Liver (tissue), 9 donors: ENCODE results near the gene GCLM. TPM values are rescaled to one million over a fixed set of nuclear protein-coding genes. Genes with fewer than 3 reads are reported as not detected.

Experiments
- DNase-seq: peaks from one replicate; pipeline ENCODE4 v3.0.0-alpha.2; 2017; ENCODE audit warnings: low spot score
- H3K27ac ChIP-seq, 2 donors: one replicate each; pipeline ENCODE4 v1.7.0; 2013; ENCODE audit warnings: inconsistent platforms in 2 of 2, low read length in 2 of 2, control low read depth in 1 of 2, low read depth in 1 of 2, mild to moderate bottlenecking in 1 of 2
- H3K27me3 ChIP-seq, 4 donors: one replicate each; pipeline versions ENCODE4 v1.6.1 to v1.7.0; 2013; ENCODE audit warnings: low read length in 3 of 4, inconsistent platforms in 1 of 4, mild to moderate bottlenecking in 1 of 4, moderate library complexity in 1 of 4; ENCODE audit not compliant: control insufficient read depth in 4 of 4, insufficient read depth in 4 of 4
- H3K36me3 ChIP-seq, 4 donors: one replicate each; pipeline versions ENCODE4 v1.6.1 to v1.7.0; 2013; ENCODE audit warnings: low read length in 3 of 4, mild to moderate bottlenecking in 3 of 4, low read depth in 1 of 4, moderate library complexity in 1 of 4; ENCODE audit not compliant: control insufficient read depth in 4 of 4, insufficient read depth in 3 of 4
- H3K4me1 ChIP-seq, 4 donors: one replicate each; pipeline versions ENCODE4 v1.6.1 to v1.7.0; 2013; ENCODE audit warnings: low read length in 3 of 4, mild to moderate bottlenecking in 3 of 4, moderate library complexity in 1 of 4; ENCODE audit not compliant: control insufficient read depth in 4 of 4, insufficient read depth in 4 of 4
- H3K4me3 ChIP-seq, 3 donors: one replicate each; pipeline versions ENCODE4 v1.6.1 to v1.7.0; 2013; ENCODE audit warnings: low read length in 3 of 3, control low read depth in 1 of 3, low read depth in 1 of 3, mild to moderate bottlenecking in 1 of 3
- H3K9ac ChIP-seq, 2 donors: one replicate each; pipeline ENCODE4 v1.7.0; 2013; ENCODE audit warnings: low read length in 2 of 2, mild to moderate bottlenecking in 2 of 2, moderate library complexity in 2 of 2, control low read depth in 1 of 2, low read depth in 1 of 2
- H3K9me3 ChIP-seq, 4 donors: one replicate each; pipeline versions ENCODE4 v1.6.1 to v1.7.0; 2013; ENCODE audit warnings: low read length in 3 of 4; ENCODE audit not compliant: control insufficient read depth in 4 of 4
- ATF3 ChIP-seq: IDR thresholded peaks from 2 replicates; pipeline ENCODE4 v1.6.1; 2016; ENCODE audit warnings: antibody characterized with exemption
- CTCF ChIP-seq: fragments of 150-350 bp; IDR thresholded peaks from 2 replicates; pipeline ENCODE4 v1.5.1; 2017; ENCODE audit warnings: improper control_type of control experiment, low read depth, low read length; ENCODE audit not compliant: missing input control
- EGR1 ChIP-seq, 2 donors: IDR thresholded peaks; 2 replicates each; pipeline ENCODE4 v1.6.1; 2016 to 2018; ENCODE audit warnings: antibody characterized with exemption in 2 of 2, low read depth in 2 of 2
- FOXA1 ChIP-seq: IDR thresholded peaks from 2 replicates; pipeline ENCODE4 v1.6.1; 2016; ENCODE audit warnings: antibody characterized with exemption
- FOXA2 ChIP-seq: IDR thresholded peaks from 2 replicates; pipeline ENCODE4 v1.6.1; 2016; ENCODE audit warnings: antibody characterized with exemption
- GABPA ChIP-seq, 2 donors: IDR thresholded peaks in 1 of 2; conservative IDR thresholded peaks in 1 of 2; 2 replicates each; pipeline ENCODE4 v1.6.1; 2016; ENCODE audit warnings: antibody characterized with exemption in 2 of 2, mild to moderate bottlenecking in 1 of 2, moderate library complexity in 1 of 2
- HNF4A ChIP-seq, 2 donors: conservative IDR thresholded peaks; 2 replicates each; pipeline ENCODE4 v1.6.1; 2016; ENCODE audit warnings: antibody characterized with exemption in 2 of 2, mild to moderate bottlenecking in 2 of 2
- HNF4G ChIP-seq: IDR thresholded peaks from 2 replicates; pipeline ENCODE4 v1.6.1; 2016; ENCODE audit warnings: antibody characterized with exemption
- JUND ChIP-seq, 2 donors: IDR thresholded peaks; 2 replicates each; pipeline ENCODE4 v1.6.1; 2016; ENCODE audit warnings: antibody characterized with exemption in 2 of 2
- MAX ChIP-seq: IDR thresholded peaks from 2 replicates; pipeline ENCODE4 v1.6.1; 2016; ENCODE audit warnings: antibody characterized with exemption
- NR2F2 ChIP-seq: IDR thresholded peaks from 2 replicates; pipeline ENCODE4 v1.6.1; 2016; ENCODE audit warnings: antibody characterized with exemption
- RAD21 ChIP-seq, 2 donors: IDR thresholded peaks; 2 replicates each; pipeline ENCODE4 v1.6.1; 2016; ENCODE audit warnings: antibody characterized with exemption in 2 of 2, mild to moderate bottlenecking in 2 of 2
- REST ChIP-seq: IDR thresholded peaks from 2 replicates; pipeline ENCODE4 v1.6.1; 2016; ENCODE audit warnings: antibody characterized with exemption, mild to moderate bottlenecking
- RXRA ChIP-seq, 2 donors: IDR thresholded peaks; 2 replicates each; pipeline ENCODE4 v1.6.1; 2017 to 2018; ENCODE audit warnings: antibody characterized with exemption in 2 of 2, mild to moderate bottlenecking in 1 of 2
- SP1 ChIP-seq: IDR thresholded peaks from 2 replicates; pipeline ENCODE4 v1.6.1; 2018; ENCODE audit warnings: antibody characterized with exemption, mild to moderate bottlenecking
- TAF1 ChIP-seq: conservative IDR thresholded peaks from 2 replicates; pipeline ENCODE4 v1.6.1; 2016; ENCODE audit warnings: antibody characterized with exemption, mild to moderate bottlenecking
- YY1 ChIP-seq: IDR thresholded peaks from 2 replicates; pipeline ENCODE4 v1.6.1; 2016; ENCODE audit warnings: antibody characterized with exemption, mild to moderate bottlenecking
- ZBTB33 ChIP-seq: IDR thresholded peaks from 2 replicates; pipeline ENCODE4 v1.6.1; 2016; ENCODE audit warnings: antibody characterized with exemption
- WGBS: extraction: QIAGEN DNeasy Blood & Tissue Kit; methylation state at CpG from one replicate; pipeline ENCODE4 v1.1.7; 2013; 5-methylcytosine and 5-hydroxymethylcytosine counted together
- polyA plus RNA-seq, 2 donors: library from polyadenylated mRNA; stranded (reverse) in 1 of 2; unstranded in 1 of 2; fragments of 200-250 nt in 1 of 2; fragments of >200 nt in 1 of 2; fragmentation: Nextera tagmentation in 1 of 2; extraction: Ambion mirVana in 1 of 2; gene quantifications; one replicate each; pipeline versions ENCODE4 v1.2.1 to v1.2.3, GENCODE V29; 2013 to 2015
- total RNA-seq, 2 donors: library from RNA; depleted of rRNA; stranded (reverse); fragments of >200 nt; gene quantifications; one replicate each; pipeline ENCODE4 v1.2.3, GENCODE V29; 2014
- donor health status: healthy.
- donor health status: healthy.
- donor health status: healthy.
- donor health status: healthy.
- donor health status: healthy.

GCLM gene
- total and polyA plus RNA-seq, 4 donors: 8.9 to 49.1 (median 16.7) TPM

- H3K9me3 ChIP-seq: no peaks in the 10 kb centered on the region
- peak; percentile 74 for DNase-seq
- peaks cover 12 to 28% (median 25%) of the 10 kb centered on the region in 4 donors for H3K36me3 ChIP-seq
- TF ChIP-seq HNF4A (conservative IDR thresholded peaks at IDR 0.05): no peak
- TF ChIP-seq SP1: no peak
- peaks cover 3 to 29% (median 23%) of the 10 kb centered on the region in 4 donors for H3K4me1 ChIP-seq
- H3K4me3 ChIP-seq: peak overlapping the region; percentile 82 to 99 (median 99)
- H3K9ac ChIP-seq: peak overlapping the region; percentile 86 to 97
- under 1% methylated on average over 20 of the region's 20 CpGs for WGBS
- H3K27ac ChIP-seq: peak overlapping the region; percentile 94 to 96
- no peaks in the 10 kb centered on the region for H3K27me3 ChIP-seq
Measured at GRCh38 chr1:93878501-93878888, 30.7 kb downstream of the GCLM start.

GRCh38 chr1:93877529-93877928 lies 31.7 kb downstream of the GCLM start:
- DNase-seq: no peak
- Histone ChIP-seq H3K9me3 (no peaks in the 10 kb centered on the region), H3K36me3 (peaks cover 12 to 34% (median 31%) of the 10 kb centered on the region in 4 donors), H3K9ac (no peak overlapping the region), H3K4me3 (no peak overlapping the region), H3K4me1 (peaks cover 3 to 29% (median 23%) of the 10 kb centered on the region in 4 donors), H3K27ac (no peak overlapping the region), H3K27me3 (no peaks in the 10 kb centered on the region)
- 93% methylated on average over 4 of the region's 4 CpGs for WGBS
- TF ChIP-seq CTCF (no peak), EGR1 (IDR thresholded peaks at IDR 0.05; ENCODE audit: low read depth in 2 of 2) (no peak), SP1 (no peak)

GRCh38 chr1:93876244-93876643 lies 33.0 kb downstream of the GCLM start:
- H3K36me3 ChIP-seq: peaks cover 14 to 47% (median 43%) of the 10 kb centered on the region in 4 donors
- TF ChIP-seq SP1 (no peak), RXRA (IDR thresholded peaks at IDR 0.05) (no peak), YY1 (no peak), GABPA (IDR thresholded peaks at IDR 0.05 in 1 of 2, conservative IDR thresholded peaks at IDR 0.05 in 1 of 2) (no peak), HNF4G (no peak), FOXA1 (no peak), NR2F2 (no peak), TAF1 (no peak), ATF3 (no peak), EGR1 (IDR thresholded peaks at IDR 0.05; ENCODE audit: low read depth in 2 of 2) (no peak), REST (no peak), FOXA2 (no peak), HNF4A (conservative IDR thresholded peaks at IDR 0.05) (no peak), CTCF (no peak), ZBTB33 (no peak), MAX (no peak), RAD21 (IDR thresholded peaks at IDR 0.05) (no peak), JUND (IDR thresholded peaks at IDR 0.05) (no peak)
- no peak for DNase-seq
- H3K4me1 ChIP-seq: peaks cover 3 to 29% (median 23%) of the 10 kb centered on the region in 4 donors
- no peak overlapping the region for H3K27ac ChIP-seq
- H3K9me3 ChIP-seq: no peaks in the 10 kb centered on the region
- 77% methylated on average over 1 of the region's 1 CpG for WGBS
- no peak overlapping the region for H3K4me3 ChIP-seq
- no peak overlapping the region for H3K9ac ChIP-seq
- H3K27me3 ChIP-seq: no peaks in the 10 kb centered on the region
